Mesenchymal stem cell (in vitro differentiated cells and primary cell): ENCODE measurements around the gene INPP5A.
A peak's percentile ranks its signal among the peaks of the same experiment; 100 is the strongest.

Experiments
- DNase-seq: peaks from one replicate; pipeline ENCODE4 v3.0.0-alpha.2; 2013
- H2AFZ ChIP-seq: one replicate; pipeline ENCODE4 v1.6.1; 2013; ENCODE audit warnings: low read depth, mild to moderate bottlenecking, control low read depth, inconsistent platforms, low read length, moderate library complexity
- H2AK5ac ChIP-seq: 2 replicates; pipeline ENCODE4 v1.6.1; 2013; ENCODE audit warnings: low read length, moderate library complexity, mild to moderate bottlenecking, inconsistent platforms; ENCODE audit not compliant: severe bottlenecking
- H2BK120ac ChIP-seq: one replicate; pipeline ENCODE4 v1.6.1; 2013; ENCODE audit warnings: low read depth, mild to moderate bottlenecking, inconsistent platforms, low read length, moderate library complexity
- H2BK12ac ChIP-seq, 2 experiments: one replicate each; pipeline ENCODE4 v1.6.1; 2013; ENCODE audit warnings: inconsistent platforms in 2 of 2, low read length in 2 of 2, mild to moderate bottlenecking in 2 of 2, moderate library complexity in 2 of 2, control low read depth in 1 of 2
- H2BK15ac ChIP-seq: one replicate; pipeline ENCODE4 v1.6.1; 2013; ENCODE audit warnings: mild to moderate bottlenecking, low read depth, inconsistent platforms; ENCODE audit not compliant: poor library complexity, severe bottlenecking
- H2BK5ac ChIP-seq: 2 replicates; pipeline ENCODE4 v1.6.1; 2013; ENCODE audit warnings: low read depth, mild to moderate bottlenecking, low read length, control low read depth, inconsistent platforms; ENCODE audit not compliant: poor library complexity, severe bottlenecking
- H3K14ac ChIP-seq, 2 experiments: one replicate each; pipeline ENCODE4 v1.6.1; 2013; ENCODE audit warnings: inconsistent platforms in 2 of 2, low read length in 2 of 2, control low read depth in 1 of 2, mild to moderate bottlenecking in 1 of 2, moderate library complexity in 1 of 2
- H3K18ac ChIP-seq, 2 experiments: one replicate each; pipeline ENCODE4 v1.6.1; 2013; ENCODE audit warnings: inconsistent platforms in 2 of 2, low read length in 2 of 2, control low read depth in 1 of 2, low read depth in 1 of 2, mild to moderate bottlenecking in 1 of 2
- H3K23ac ChIP-seq, 2 experiments: one replicate each; pipeline ENCODE4 v1.6.1; 2013; ENCODE audit warnings: inconsistent platforms in 2 of 2, low read length in 2 of 2, mild to moderate bottlenecking in 2 of 2, moderate library complexity in 2 of 2, control low read depth in 1 of 2
- H3K27ac ChIP-seq: 2 replicates; pipeline ENCODE4 v1.5.1; 2013; ENCODE audit warnings: mild to moderate bottlenecking, moderate library complexity, low read length, control low read depth, inconsistent platforms; ENCODE audit not compliant: poor library complexity, severe bottlenecking
- H3K27me3 ChIP-seq, 2 experiments: 2 replicates each; pipeline versions ENCODE4 v1.6.1 to v1.7.0; 2013; ENCODE audit warnings: low read length in 2 of 2, mild to moderate bottlenecking in 2 of 2, moderate library complexity in 2 of 2, control low read depth in 1 of 2, inconsistent platforms in 1 of 2; ENCODE audit not compliant: control insufficient read depth in 1 of 2, insufficient read depth in 1 of 2
- H3K36me3 ChIP-seq, 2 experiments: 2 replicates each; pipeline versions ENCODE4 v1.6.1 to v1.7.0; 2013; ENCODE audit warnings: low read length in 2 of 2, control low read depth in 1 of 2, inconsistent platforms in 1 of 2, low read depth in 1 of 2, mild to moderate bottlenecking in 1 of 2; ENCODE audit not compliant: insufficient read depth in 2 of 2, control insufficient read depth in 1 of 2
- H3K4ac ChIP-seq, 2 experiments: one replicate each; pipeline ENCODE4 v1.6.1; 2013; ENCODE audit warnings: inconsistent platforms in 2 of 2, low read length in 2 of 2, mild to moderate bottlenecking in 2 of 2, moderate library complexity in 2 of 2, control low read depth in 1 of 2, low read depth in 1 of 2
- H3K4me1 ChIP-seq: 2 replicates; pipeline ENCODE4 v1.6.1; 2013; ENCODE audit warnings: low read depth, low read length, control low read depth; ENCODE audit not compliant: control insufficient read depth, insufficient read depth
- H3K4me2 ChIP-seq: 2 replicates; pipeline ENCODE4 v1.6.1; 2013; ENCODE audit warnings: low read length, mild to moderate bottlenecking, inconsistent platforms; ENCODE audit not compliant: poor library complexity, severe bottlenecking
- H3K4me3 ChIP-seq, 2 experiments: 2 replicates each; pipeline versions ENCODE4 v1.5.1 to v1.7.0; 2013; ENCODE audit warnings: low read length in 2 of 2, mild to moderate bottlenecking in 2 of 2, control low read depth in 1 of 2, low read depth in 1 of 2; ENCODE audit not compliant: insufficient read depth in 1 of 2
- H3K79me1 ChIP-seq: replicated peaks from 2 replicates; pipeline ENCODE4 v1.6.1; 2013; ENCODE audit warnings: mild to moderate bottlenecking, control low read depth, low read length, inconsistent platforms; ENCODE audit not compliant: poor library complexity, severe bottlenecking
- H3K9ac ChIP-seq: 2 replicates; pipeline ENCODE4 v1.7.0; 2013; ENCODE audit warnings: mild to moderate bottlenecking, low read length, moderate library complexity
- H3K9me3 ChIP-seq: 2 replicates; pipeline ENCODE4 v1.7.0; 2013; ENCODE audit warnings: mild to moderate bottlenecking, low read length; ENCODE audit not compliant: control insufficient read depth
- H4K8ac ChIP-seq: one replicate; pipeline ENCODE4 v1.6.1; 2013; ENCODE audit warnings: inconsistent platforms, mild to moderate bottlenecking, low read length, moderate library complexity
- H4K91ac ChIP-seq: one replicate; pipeline ENCODE4 v1.6.1; 2013; ENCODE audit warnings: mild to moderate bottlenecking, low read length, inconsistent platforms
- WGBS: methylation state at CpG from one replicate; pipeline ENCODE4 v1.1.7; 2013; ENCODE audit warnings: mixed read lengths; 5-methylcytosine and 5-hydroxymethylcytosine counted together

The INPP5A gene

DNA sequence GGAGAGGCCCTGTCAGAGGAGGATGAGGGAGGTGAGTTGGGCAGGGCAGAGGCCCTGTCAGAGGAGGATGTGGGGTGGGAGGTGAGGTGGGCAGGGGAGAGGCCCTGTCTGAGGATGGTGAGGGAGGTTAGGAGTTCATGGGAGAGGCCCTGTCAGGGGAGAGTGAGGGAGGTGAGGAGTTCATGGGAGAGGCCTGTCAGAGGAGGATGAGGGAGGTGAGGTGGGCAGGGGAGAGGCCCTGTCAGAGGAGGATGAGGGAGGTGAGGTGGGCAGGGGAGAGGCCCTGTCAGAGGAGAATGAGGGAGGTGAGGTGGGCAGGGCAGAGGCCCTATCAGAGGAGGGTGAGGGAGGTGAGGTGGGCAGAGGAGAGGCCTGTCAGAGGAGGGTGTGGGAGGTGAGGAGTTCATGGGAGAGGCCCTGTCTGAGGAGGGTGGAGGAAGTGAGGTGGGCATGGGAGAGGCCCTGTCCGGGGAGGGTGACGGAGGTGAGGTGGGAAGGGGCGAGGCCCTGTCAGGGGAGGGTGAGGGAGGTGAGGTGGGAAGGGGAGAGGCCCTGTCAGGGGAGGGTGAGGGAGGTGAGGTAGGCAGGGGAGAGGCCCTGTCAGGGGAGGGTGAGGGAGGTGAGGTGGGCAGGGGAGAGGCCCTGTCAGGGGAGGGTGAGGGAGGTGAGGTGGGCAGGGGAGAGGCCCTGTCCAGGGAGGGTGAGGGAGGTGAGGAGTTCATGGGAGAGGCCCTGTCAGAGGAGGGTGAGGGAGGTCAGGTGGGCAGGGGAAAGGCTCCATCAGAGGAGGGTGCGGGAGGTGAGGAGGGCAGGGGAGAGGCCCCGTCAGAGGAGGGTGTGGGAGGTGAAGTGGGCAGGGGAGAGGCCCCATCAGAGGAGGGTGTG, 73.7 kb downstream of the INPP5A start:
- peak overlapping the region; percentile 34 for H4K91ac ChIP-seq
- no peak overlapping the region for H3K4ac ChIP-seq
- no peak overlapping the region for H3K4me3 ChIP-seq
- H3K36me3 ChIP-seq = peaks cover 0 to 31% of the 10 kb centered on the region in 2 experiments
- no peaks in the 10 kb centered on the region for H3K27me3 ChIP-seq
- no peak overlapping the region for H2BK12ac ChIP-seq
- no peak overlapping the region for H2BK15ac ChIP-seq
- WGBS = 87% methylated on average over 5 of the region's 5 CpGs
- peaks cover 35% of the 10 kb centered on the region for H3K79me1 ChIP-seq
- no peak overlapping the region for H3K27ac ChIP-seq
- peaks cover 23% of the 10 kb centered on the region for H3K4me1 ChIP-seq
- H3K14ac ChIP-seq = peak overlapping the region in 1 of 2 experiments; percentile 29
- H3K4me2 ChIP-seq = no peak overlapping the region
- peak overlapping the region in 1 of 2 experiments; percentile 35 for H3K18ac ChIP-seq
- H2BK5ac ChIP-seq = no peak overlapping the region
- no peaks in the 10 kb centered on the region for H3K9me3 ChIP-seq
- no peak for DNase-seq
- H2AFZ ChIP-seq = no peak overlapping the region
- H2AK5ac ChIP-seq = no peak overlapping the region
- H4K8ac ChIP-seq = no peak overlapping the region
- no peak overlapping the region for H3K23ac ChIP-seq
- no peak overlapping the region for H2BK120ac ChIP-seq
- H3K9ac ChIP-seq = no peak overlapping the region

DNA sequence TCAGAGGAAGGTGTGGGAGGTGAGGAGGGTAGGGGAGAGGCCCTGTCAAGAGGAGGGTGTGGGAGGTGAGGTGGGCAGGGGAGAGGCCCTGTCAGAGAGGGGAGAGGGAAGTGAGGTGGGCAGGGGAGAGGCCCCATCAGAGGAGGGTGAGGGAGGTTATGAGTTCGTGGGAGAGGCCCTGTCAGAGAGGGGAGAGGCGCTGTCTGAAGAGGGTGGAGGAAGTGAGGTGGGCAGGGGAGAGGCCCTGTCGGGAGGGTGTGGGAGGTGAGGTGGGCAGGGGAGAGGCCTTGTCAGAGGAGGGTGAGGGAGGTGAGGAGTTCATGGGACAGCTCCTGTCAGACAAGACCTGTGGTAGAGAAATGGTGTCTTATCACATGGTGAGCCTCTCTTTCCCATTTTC, 74.4 kb downstream of the INPP5A start:
- Histone ChIP-seq H2BK120ac (no peak overlapping the region), H3K27ac (no peak overlapping the region), H2BK5ac (no peak overlapping the region), H3K79me1 (peaks cover 41% of the 10 kb centered on the region), H3K14ac (peak overlapping the region in 1 of 2 experiments; percentile 0), H3K18ac (no peak overlapping the region), H3K9me3 (no peaks in the 10 kb centered on the region), H2BK15ac (no peak overlapping the region), H4K91ac (peak overlapping the region; percentile 34), H3K36me3 (peaks cover 0 to 33% of the 10 kb centered on the region in 2 experiments), H2AK5ac (no peak overlapping the region), H3K9ac (no peak overlapping the region), H3K23ac (no peak overlapping the region), H3K4me1 (peaks cover 18% of the 10 kb centered on the region), H2BK12ac (no peak overlapping the region), H3K27me3 (no peaks in the 10 kb centered on the region), H4K8ac (no peak overlapping the region), H2AFZ (no peak overlapping the region), H3K4me3 (no peak overlapping the region), H3K4me2 (no peak overlapping the region), H3K4ac (no peak overlapping the region)
- WGBS = 91% methylated on average over 3 of the region's 3 CpGs
- DNase-seq = no peak

DNA sequence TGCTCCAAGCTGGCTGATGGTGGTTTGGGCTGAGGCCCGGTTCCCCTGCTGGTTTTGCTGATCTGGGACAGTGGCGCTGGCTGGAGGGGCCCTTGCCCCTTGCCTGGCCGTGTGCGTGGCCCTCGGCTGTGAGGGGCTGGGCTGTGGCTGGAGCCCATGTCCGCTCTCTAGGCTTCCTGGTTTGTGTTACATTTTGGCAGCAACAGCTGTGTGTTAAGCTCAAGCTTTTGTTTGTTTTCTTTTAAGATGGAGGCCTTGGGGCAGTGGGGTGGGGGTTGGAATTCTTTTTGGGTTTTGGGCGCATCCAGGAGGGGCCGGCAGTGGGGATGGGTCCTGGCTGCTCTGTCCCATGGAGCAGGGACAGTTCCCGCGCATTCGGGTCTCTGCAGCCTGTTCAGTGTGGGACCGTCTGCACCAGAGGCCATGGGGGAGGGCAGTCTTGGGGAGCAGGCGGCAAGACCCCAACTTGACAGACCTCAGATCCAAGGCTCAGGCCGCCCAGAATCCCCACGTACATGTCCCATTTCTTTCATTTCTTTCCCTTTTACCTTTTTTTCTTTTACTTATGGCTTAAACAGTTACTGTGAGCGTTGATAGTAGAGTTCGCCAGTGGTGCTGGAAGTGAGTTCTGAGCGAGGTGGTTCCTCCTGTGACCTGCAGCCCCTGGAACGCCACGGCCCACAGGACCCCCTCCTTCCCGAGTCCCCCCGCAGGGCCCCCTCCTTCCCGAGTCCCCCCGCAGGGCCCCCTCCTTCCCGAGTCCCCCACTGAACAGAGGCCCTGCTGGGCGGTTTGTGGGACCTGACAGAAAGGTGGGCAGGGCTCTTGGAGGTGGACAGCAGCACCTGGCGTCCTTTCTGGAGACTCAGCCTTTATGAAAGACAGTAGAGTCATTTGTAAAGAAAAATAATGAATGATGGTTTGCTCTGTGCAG, 75.3 kb downstream of the INPP5A start:
- no peak overlapping the region for H3K18ac ChIP-seq
- no peak overlapping the region for H4K91ac ChIP-seq
- no peak overlapping the region for H2AFZ ChIP-seq
- H2AK5ac ChIP-seq = no peak overlapping the region
- H3K4ac ChIP-seq = no peak overlapping the region
- peaks cover 0 to 40% of the 10 kb centered on the region in 2 experiments for H3K36me3 ChIP-seq
- H2BK120ac ChIP-seq = no peak overlapping the region
- no peaks in the 10 kb centered on the region for H3K9me3 ChIP-seq
- H3K27me3 ChIP-seq = no peaks in the 10 kb centered on the region
- peak overlapping the region in 1 of 2 experiments; percentile 79 for H3K14ac ChIP-seq
- H3K4me1 ChIP-seq = peaks cover 14% of the 10 kb centered on the region
- H3K9ac ChIP-seq = no peak overlapping the region
- no peak overlapping the region for H3K4me3 ChIP-seq
- no peak overlapping the region for H2BK5ac ChIP-seq
- no peak overlapping the region for H3K23ac ChIP-seq
- no peak overlapping the region for H2BK12ac ChIP-seq
- no peak overlapping the region for H3K4me2 ChIP-seq
- H4K8ac ChIP-seq = no peak overlapping the region
- H2BK15ac ChIP-seq = no peak overlapping the region
- DNase-seq = no peak
- H3K27ac ChIP-seq = no peak overlapping the region
- peaks cover 38% of the 10 kb centered on the region for H3K79me1 ChIP-seq
- WGBS = 87% methylated on average over 24 of the region's 27 CpGs
